ENCODE measurements around the gene POLA2. TPM values are rescaled to one million over a fixed set of nuclear protein-coding genes. Genes with fewer than 3 reads are reported as not detected.
"Not testable (repeated sequence)": the region's sequence is repeated elsewhere in the genome, so short reads cannot be mapped to it uniquely, and the experiment has no call there.

Gene POLA2
- total and polyA plus RNA-seq, 2 donors (not counting 1 experiment from before 2014, with no cell fraction given) = 2.8 to 9.8 TPM

DNA sequence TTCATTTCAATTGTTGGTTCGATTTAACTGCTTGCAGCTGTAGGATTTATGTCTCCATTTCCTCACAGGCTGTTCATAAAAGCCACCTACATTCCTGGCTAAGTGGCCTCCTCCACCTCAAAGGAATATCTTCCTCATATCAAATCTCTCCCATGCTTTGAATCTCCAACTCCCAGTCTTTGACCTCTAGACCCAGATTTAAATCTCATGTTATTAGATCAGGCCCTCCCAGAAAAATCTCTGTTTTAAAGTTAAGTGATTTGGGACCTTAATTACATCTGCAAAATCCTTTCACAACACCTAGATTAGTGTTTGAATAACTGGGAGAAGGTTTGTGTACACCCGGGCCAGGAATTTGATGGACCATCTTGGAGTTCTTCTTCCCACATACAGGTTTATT lies 33.9 kb upstream of the POLA2 start:
- Histone ChIP-seq H3K4me2 (ENCODE audit: extremely low read depth, insufficient read depth, low read length) (no peak overlapping the region), H3K27me3 (ENCODE audit: control insufficient read depth, insufficient read depth, low read length) (no peaks in the 10 kb centered on the region), H4K20me1 (ENCODE audit: control insufficient read depth, extremely low read depth, insufficient read depth, low read length) (no peaks in the 10 kb centered on the region), H3K4me3 (replicated peaks in 1 of 4; ENCODE audit: control extremely low read depth in 1 of 4, insufficient read depth in 1 of 4, low read depth in 3 of 4, low read length in 4 of 4) (no peak overlapping the region), H3K9me3 (ENCODE audit: control insufficient read depth, insufficient read depth, low read depth, low read length) (no peaks in the 10 kb centered on the region), H3K36me3 (ENCODE audit: control insufficient read depth, insufficient read depth, low read length) (no peaks in the 10 kb centered on the region), H2AFZ (ENCODE audit: low read length) (no peak overlapping the region), H3K4me1 (ENCODE audit: control insufficient read depth, extremely low read depth, insufficient read depth, low read length) (peaks cover 4% of the 10 kb centered on the region), H3K79me2 (ENCODE audit: control insufficient read depth, insufficient read depth, low read length) (no peaks in the 10 kb centered on the region), H3K27ac (ENCODE audit: insufficient read depth, low read length) (no peak overlapping the region), H3K9ac (ENCODE audit: insufficient read depth, low read length) (no peak overlapping the region)
- no peak for DNase-seq (ENCODE audit: low read depth in 2 of 2)
- TF ChIP-seq EZH2 (IDR thresholded peaks at IDR 0.05; ENCODE audit: low read length, missing control alignments) (no peak), CTCF (conservative IDR thresholded peaks at IDR 0.05 in 1 of 2, IDR thresholded peaks at IDR 0.05 in 1 of 2; ENCODE audit: low read depth in 1 of 2, low read length in 2 of 2) (no peak)

GRCh38 chr11:65236194-65237059 lies 25.3 kb upstream of the POLA2 start:
- DNase-seq (ENCODE audit: low read depth in 2 of 2) = no peak
- no peak overlapping the region for H3K9ac ChIP-seq (ENCODE audit: insufficient read depth, low read length)
- H3K4me2 ChIP-seq (ENCODE audit: extremely low read depth, insufficient read depth, low read length) = no peak overlapping the region
- H2AFZ ChIP-seq (ENCODE audit: low read length) = no peak overlapping the region
- no peaks in the 10 kb centered on the region for H3K27me3 ChIP-seq (ENCODE audit: control insufficient read depth, insufficient read depth, low read length)
- no peaks in the 10 kb centered on the region for H3K36me3 ChIP-seq (ENCODE audit: control insufficient read depth, insufficient read depth, low read length)
- TF ChIP-seq CTCF (conservative IDR thresholded peaks at IDR 0.05 in 1 of 2, IDR thresholded peaks at IDR 0.05 in 1 of 2; ENCODE audit: low read depth in 1 of 2, low read length in 2 of 2) (no peak), EZH2 (IDR thresholded peaks at IDR 0.05; ENCODE audit: low read length, missing control alignments) (no peak)
- no peaks in the 10 kb centered on the region for H3K79me2 ChIP-seq (ENCODE audit: control insufficient read depth, insufficient read depth, low read length)
- no peaks in the 10 kb centered on the region for H3K9me3 ChIP-seq (ENCODE audit: control insufficient read depth, insufficient read depth, low read depth, low read length)
- no peaks in the 10 kb centered on the region for H4K20me1 ChIP-seq (ENCODE audit: control insufficient read depth, extremely low read depth, insufficient read depth, low read length)
- H3K4me3 ChIP-seq (replicated peaks in 1 of 4; ENCODE audit: control extremely low read depth in 1 of 4, insufficient read depth in 1 of 4, low read depth in 3 of 4, low read length in 4 of 4) = no peak overlapping the region
- no peaks in the 10 kb centered on the region for H3K4me1 ChIP-seq (ENCODE audit: control insufficient read depth, extremely low read depth, insufficient read depth, low read length)
- H3K27ac ChIP-seq (ENCODE audit: insufficient read depth, low read length) = no peak overlapping the region

GRCh38 chr11:65238302-65238701 lies 23.5 kb upstream of the POLA2 start:
- H4K20me1 ChIP-seq (ENCODE audit: control insufficient read depth, extremely low read depth, insufficient read depth, low read length); H3K27ac ChIP-seq (ENCODE audit: insufficient read depth, low read length); H2AFZ ChIP-seq (ENCODE audit: low read length); DNase-seq (ENCODE audit: low read depth in 2 of 2); H3K36me3 ChIP-seq (ENCODE audit: control insufficient read depth, insufficient read depth, low read length); H3K79me2 ChIP-seq (ENCODE audit: control insufficient read depth, insufficient read depth, low read length); H3K4me1 ChIP-seq (ENCODE audit: control insufficient read depth, extremely low read depth, insufficient read depth, low read length); H3K9me3 ChIP-seq (ENCODE audit: control insufficient read depth, insufficient read depth, low read depth, low read length); H3K9ac ChIP-seq (ENCODE audit: insufficient read depth, low read length); H3K4me2 ChIP-seq (ENCODE audit: extremely low read depth, insufficient read depth, low read length); H3K4me3 ChIP-seq (replicated peaks in 1 of 4; ENCODE audit: control extremely low read depth in 1 of 4, insufficient read depth in 1 of 4, low read depth in 3 of 4, low read length in 4 of 4); H3K27me3 ChIP-seq (ENCODE audit: control insufficient read depth, insufficient read depth, low read length): not testable (repeated sequence)
